Astrocyte of the spinal cord (primary cell): ENCODE data around the gene TNPO1.
"Not testable (repeated sequence)": the region's sequence is repeated elsewhere in the genome, so short reads cannot be mapped to it uniquely, and the experiment has no call there.

Experiments
- DNase-seq: peaks from one replicate; pipeline ENCODE4 v3.0.0; 2011; ENCODE audit warnings: low read depth, low spot score
- H3K4me3 ChIP-seq: 2 replicates; pipeline ENCODE4 v1.5.1; 2011; ENCODE audit warnings: low read depth, mild to moderate bottlenecking, low read length, moderate library complexity
- in situ Hi-C: cut with HindIII; loops from 2 replicates; pipeline ENCODE4 v1.10.0; 2017; ENCODE audit warnings: low sequenced_read_pairs
- TF ChIP-seq, protein P1 (sequence below): IDR thresholded peaks from 2 replicates; pipeline ENCODE4 v1.5.1; 2012; ENCODE audit warnings: low read depth, mild to moderate bottlenecking, low read length, inconsistent platforms

The TNPO1 gene

DNA sequence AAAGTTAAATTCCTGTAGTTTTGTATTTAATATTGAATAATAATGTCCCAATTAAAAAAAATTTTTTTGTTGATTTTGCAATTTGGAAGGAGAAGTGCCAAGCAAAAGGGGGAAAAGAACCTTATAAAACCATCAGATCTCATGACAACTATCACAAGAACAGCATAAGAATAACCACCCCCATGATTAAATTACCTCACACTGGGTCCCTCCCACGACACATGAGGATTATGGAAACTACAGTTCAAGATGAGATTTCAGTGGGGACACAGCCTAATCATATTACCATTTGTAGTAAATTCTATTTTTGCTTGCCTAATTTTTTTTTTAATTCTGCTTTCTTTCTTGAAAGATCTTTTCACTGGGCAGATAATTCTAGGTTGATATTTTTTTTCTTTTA, 106.0 kb downstream of the TNPO1 start:
- H3K4me3 ChIP-seq: no peak overlapping the region
- in situ Hi-C loops: no loop called here
- TF ChIP-seq, protein P1, sequence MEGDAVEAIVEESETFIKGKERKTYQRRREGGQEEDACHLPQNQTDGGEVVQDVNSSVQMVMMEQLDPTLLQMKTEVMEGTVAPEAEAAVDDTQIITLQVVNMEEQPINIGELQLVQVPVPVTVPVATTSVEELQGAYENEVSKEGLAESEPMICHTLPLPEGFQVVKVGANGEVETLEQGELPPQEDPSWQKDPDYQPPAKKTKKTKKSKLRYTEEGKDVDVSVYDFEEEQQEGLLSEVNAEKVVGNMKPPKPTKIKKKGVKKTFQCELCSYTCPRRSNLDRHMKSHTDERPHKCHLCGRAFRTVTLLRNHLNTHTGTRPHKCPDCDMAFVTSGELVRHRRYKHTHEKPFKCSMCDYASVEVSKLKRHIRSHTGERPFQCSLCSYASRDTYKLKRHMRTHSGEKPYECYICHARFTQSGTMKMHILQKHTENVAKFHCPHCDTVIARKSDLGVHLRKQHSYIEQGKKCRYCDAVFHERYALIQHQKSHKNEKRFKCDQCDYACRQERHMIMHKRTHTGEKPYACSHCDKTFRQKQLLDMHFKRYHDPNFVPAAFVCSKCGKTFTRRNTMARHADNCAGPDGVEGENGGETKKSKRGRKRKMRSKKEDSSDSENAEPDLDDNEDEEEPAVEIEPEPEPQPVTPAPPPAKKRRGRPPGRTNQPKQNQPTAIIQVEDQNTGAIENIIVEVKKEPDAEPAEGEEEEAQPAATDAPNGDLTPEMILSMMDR: no peak
- no peak for DNase-seq

DNA sequence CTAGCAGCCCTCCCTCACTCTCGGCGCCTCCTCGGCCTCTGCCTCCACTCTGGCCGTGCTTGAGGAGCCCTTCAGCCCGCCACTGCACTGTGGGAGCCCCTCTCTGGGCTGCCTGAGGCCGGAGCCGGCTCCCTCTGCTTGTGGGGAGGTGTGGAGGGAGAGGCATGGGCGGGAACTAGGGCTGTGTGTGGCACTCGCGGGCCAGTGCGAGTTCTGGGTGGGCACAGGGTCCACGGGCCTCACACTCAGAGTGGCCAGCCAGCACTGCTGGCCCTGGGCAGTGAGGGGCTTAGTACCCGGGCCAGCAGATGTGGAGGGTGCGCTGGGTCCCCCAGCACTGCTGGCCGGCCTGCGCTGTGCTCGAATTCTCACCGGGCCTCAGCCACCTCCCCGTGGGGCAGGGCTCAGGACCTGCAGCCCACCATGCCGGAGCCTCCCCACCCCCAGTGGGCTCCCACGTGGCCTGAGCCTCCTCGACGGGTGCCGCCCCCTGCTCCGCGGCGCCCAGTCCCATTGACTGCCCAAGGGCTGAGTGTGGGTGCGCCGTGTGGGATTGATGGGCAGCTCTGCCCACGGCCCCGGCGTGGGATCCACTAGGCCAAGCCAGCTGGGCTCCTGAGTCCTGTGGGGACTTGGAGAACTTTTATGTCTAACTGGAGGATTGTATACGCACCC, 109.0 kb downstream of the TNPO1 start:
- in situ Hi-C loops: no loop called here
- H3K4me3 ChIP-seq: no peak overlapping the region
- TF ChIP-seq, protein P1: no peak
- DNase-seq: no peak

DNA sequence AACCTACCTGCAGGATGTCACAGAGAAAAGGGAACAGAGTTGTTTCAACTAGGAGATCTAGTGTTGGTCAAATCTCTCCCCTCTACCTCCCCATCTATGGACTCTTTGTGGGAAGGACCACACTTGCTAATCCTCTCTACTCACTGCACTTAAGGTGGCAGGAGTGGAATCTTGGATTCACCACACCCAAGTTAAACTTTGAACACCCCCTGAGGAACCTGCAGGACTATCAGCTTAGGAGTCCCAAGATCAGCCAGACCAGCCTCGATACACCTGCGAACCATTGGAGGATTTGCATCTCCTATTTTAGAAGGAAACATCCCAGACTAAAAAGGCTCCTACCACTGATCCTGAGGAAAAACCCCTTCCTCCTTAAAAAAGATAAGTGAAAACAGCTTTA, 116.2 kb downstream of the TNPO1 start:
- in situ Hi-C loops, H3K4me3 ChIP-seq, DNase-seq: not testable (repeated sequence)

DNA sequence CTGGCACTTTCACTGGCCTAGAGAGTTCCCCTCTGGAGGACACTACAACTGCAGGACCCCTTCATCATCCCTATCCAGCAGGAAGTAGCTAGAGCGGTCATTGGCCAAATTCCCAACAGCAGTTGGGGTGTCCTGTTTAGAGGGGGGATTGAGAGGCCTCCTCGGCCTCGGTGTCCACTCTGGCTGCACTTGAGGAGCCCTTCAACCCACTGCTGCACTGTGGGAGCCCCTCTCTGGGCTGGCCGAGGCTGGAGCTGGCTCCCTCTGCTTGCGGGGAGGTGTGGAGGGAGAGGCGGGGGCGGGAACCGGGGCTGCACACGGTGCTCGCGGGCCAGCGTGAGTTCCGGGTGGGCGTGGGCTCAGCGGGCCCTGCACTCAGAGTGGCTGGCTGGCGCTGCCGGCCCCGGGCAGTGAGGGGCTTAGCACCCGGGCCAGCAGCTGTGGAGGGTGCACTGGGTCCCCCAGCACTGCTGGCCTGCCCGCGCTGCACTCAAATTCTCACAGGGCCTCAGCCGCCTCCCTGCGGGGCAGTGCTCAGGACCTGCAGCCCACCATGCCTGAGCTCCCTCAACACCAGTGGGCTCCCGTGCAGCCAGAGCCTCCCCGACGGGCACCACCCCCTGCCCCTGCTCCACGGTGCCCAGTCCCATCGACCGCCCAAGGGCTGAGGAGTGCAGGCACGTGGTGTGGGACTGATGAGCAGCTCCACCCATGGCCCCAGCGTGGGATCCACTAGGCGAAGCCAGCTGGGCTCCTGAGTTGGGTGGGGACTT, 118.7 kb downstream of the TNPO1 start:
- DNase-seq, H3K4me3 ChIP-seq, in situ Hi-C loops: not testable (repeated sequence)

DNA sequence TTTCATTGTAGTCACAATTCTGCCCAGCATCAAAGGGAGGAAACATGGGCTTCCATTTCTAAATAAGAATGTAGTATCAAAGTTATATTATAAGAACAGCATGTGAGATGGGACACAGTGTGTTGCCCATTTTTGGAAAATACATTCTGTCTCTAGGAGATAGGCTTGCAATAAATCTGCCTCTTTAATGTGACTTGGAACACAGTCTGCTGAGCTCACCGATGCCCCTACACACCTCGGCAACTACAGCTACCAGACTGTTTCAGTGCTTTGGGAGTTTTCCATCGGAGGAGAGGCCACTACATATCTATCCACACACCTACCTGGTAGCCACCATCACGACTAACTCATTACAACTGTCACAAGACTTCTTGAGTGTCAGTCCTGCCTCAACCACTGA, 120.4 kb downstream of the TNPO1 start:
- no peak overlapping the region for H3K4me3 ChIP-seq
- in situ Hi-C loops: no loop called here
- TF ChIP-seq, protein P1: no peak
- DNase-seq: no peak

DNA sequence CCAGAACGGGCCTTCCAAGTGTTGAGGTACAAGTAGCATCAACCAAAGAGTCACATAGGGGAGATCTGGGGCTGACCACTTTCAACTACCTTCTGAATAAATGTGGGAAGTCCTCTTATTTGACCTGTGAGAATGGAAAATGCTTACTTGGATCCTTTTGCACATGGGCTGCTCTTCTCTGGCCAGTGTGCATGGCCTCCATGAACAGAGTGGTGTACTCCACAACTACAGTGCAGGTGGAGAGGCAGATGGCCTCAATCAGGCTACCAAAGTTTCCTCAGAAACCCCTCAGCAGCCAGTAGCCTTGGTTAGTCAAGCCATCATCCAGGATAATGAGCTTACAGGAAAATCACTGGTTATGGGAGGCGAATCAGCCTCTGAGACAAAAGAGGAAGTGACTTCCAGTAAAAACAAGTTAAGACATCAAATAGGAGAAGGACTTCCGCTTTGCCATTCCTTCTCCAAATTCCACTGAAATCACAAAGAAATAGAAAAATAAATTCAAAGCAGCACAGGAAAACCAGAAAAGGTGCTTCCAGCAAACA, 121.1 kb downstream of the TNPO1 start:
- TF ChIP-seq, protein P1: no peak
- no peak for DNase-seq
- in situ Hi-C loops: no loop called here
- no peak overlapping the region for H3K4me3 ChIP-seq

DNA sequence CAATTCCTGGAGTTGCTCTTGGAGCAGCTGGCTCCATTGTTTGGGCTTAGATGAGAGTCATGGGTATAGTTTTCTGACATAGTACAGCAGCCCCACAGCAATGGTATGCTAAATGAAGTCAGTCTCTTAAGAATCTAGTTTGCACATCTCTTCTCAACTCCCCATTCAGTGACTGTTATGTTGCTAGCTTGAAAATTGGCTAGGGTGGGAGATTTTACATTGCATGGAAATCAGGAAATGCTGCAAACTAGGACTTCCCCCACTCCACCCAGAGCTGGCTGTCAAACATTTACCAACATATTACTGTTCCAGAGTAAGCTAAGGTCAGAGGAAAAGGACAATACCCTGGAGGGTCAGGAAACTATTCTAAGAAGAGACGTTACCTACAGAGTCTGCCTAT, 121.7 kb downstream of the TNPO1 start:
- no peak for DNase-seq
- TF ChIP-seq, protein P1: no peak
- H3K4me3 ChIP-seq: no peak overlapping the region
- in situ Hi-C loops: no loop called here
